ENCODE measurements around the gene TMEM98. TPM values are rescaled to one million over a fixed set of nuclear protein-coding genes. Genes with fewer than 3 reads are reported as not detected.

Gene TMEM98
- total and polyA plus RNA-seq, 9 of the 15 experiments (the other 6 are each of a cell fraction or from before 2014, with no cell fraction given) = 33.5 to 164 (median 84.7) TPM

DNA sequence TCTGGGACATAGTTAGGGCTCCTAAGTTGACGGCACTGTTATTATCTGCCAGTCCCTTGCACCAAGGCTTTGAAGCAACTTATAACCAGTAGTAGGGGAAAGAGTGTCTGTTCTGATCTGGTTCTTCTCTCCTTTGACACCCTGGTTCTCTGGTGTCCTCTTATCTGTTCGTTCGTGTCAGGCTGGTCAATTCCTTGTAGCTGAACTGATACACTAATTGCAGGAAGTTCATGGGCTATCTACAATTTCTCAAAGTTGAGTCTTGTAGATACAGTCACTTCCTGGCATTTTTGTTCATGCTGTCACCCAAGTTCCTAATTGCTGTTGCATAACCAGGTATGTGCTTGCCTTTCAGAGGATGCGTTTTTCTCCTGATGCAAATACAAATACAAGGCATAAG is 33.7 kb upstream of the TMEM98 start:
- Histone ChIP-seq H3K4me1 (replicated peaks in 1 of 2; ENCODE audit: control insufficient read depth in 2 of 2, insufficient read depth in 2 of 2, low read length in 2 of 2) (peaks cover 8 to 55% of the 10 kb centered on the region in 2 experiments), H3K79me2 (ENCODE audit: control insufficient read depth, insufficient read depth, low read length) (no peaks in the 10 kb centered on the region), H3K9me3 (replicated peaks; ENCODE audit: control insufficient read depth, insufficient read depth, low read depth, low read length) (no peaks in the 10 kb centered on the region), H3K27ac (ENCODE audit: extremely low read depth, low read depth, low read length) (peak overlapping the region; percentile 77), H3K36me3 (ENCODE audit: control insufficient read depth, insufficient read depth, low read length) (no peaks in the 10 kb centered on the region), H3K27me3 (ENCODE audit: control insufficient read depth in 2 of 2, insufficient read depth in 2 of 2, low read length in 2 of 2) (no peaks in the 10 kb centered on the region), H2AFZ (ENCODE audit: low read depth, low read length) (peak overlapping the region; percentile 73), H3K9ac (ENCODE audit: insufficient read depth in 1 of 2, low read depth in 2 of 2, low read length in 2 of 2) (peak overlapping the region in 1 of 2 experiments; percentile 46; a peak in 2 of 4 replicates), H3K4me2 (ENCODE audit: insufficient read depth, low read length) (peak overlapping the region; percentile 48), H3K4me3 (no peak overlapping the region), H3K9me1 (ENCODE audit: control insufficient read depth, insufficient read depth, low read length) (no peaks in the 10 kb centered on the region), H4K20me1 (replicated peaks; ENCODE audit: control insufficient read depth, insufficient read depth, low read length) (no peaks in the 10 kb centered on the region)
- DNase-seq (ENCODE audit: extremely low read depth in 1 of 4, low spot score in 3 of 4) = peak in 2 of 4 experiments; percentile 70 to 82
- FAIRE-seq = peak; percentile 77
- ChIA-PET POLR2A (interaction anchor here (1.1 to 1.4 kb wide), 2 partner anchors 10 to 26 kb away, joined by 3 to 6 read pairs; no protein-coding TSS in a partner anchor), CTCF (ENCODE audit: low intra/inter-chr PET ratio) (no interaction called here)
- no TSS peak for BruUV-seq (replicated peaks)
- 6% methylated on average over 4 of the region's 4 CpGs for WGBS (ENCODE audit: insufficient coverage, low coverage, missing lambda C conversion rate)
- in situ Hi-C loops (cut with MboI) (no loop called here), intact Hi-C loops (cut with micrococcal nuclease) (no loop called here)
- ATAC-seq = peak; percentile 39
- TF ChIP-seq TEAD1 (CRISPR knock-in tag; IDR thresholded peaks at IDR 0.05) = peak in 1 of 2 experiments; percentile 38; a peak in 1 of 4 replicates
- TF ChIP-seq, protein P1, sequence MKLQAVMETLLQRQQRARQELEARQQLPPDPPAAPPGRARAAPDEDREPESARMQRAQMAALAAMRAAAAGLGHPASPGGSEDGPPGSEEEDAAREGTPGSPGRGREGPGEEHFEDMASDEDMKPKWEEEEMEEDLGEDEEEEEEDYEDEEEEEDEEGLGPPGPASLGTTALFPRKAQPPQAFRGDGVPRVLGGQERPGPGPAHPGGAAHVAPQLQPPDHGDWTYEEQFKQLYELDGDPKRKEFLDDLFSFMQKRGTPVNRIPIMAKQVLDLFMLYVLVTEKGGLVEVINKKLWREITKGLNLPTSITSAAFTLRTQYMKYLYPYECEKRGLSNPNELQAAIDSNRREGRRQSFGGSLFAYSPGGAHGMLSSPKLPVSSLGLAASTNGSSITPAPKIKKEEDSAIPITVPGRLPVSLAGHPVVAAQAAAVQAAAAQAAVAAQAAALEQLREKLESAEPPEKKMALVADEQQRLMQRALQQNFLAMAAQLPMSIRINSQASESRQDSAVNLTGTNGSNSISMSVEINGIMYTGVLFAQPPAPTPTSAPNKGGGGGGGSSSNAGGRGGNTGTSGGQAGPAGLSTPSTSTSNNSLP (IDR thresholded peaks at IDR 0.05; ENCODE audit: borderline replicate concordance, low read depth, low read length) = no peak
- TF ChIP-seq BDP1 (IDR thresholded peaks at IDR 0.05; ENCODE audit: insufficient read depth, insufficient read length) = no peak
- TF ChIP-seq, protein P2, sequence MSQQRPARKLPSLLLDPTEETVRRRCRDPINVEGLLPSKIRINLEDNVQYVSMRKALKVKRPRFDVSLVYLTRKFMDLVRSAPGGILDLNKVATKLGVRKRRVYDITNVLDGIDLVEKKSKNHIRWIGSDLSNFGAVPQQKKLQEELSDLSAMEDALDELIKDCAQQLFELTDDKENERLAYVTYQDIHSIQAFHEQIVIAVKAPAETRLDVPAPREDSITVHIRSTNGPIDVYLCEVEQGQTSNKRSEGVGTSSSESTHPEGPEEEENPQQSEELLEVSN (IDR thresholded peaks at IDR 0.05; ENCODE audit: borderline replicate concordance in 1 of 2, extremely low read depth in 1 of 2, insufficient read depth in 1 of 2, insufficient read length in 1 of 2, low read depth in 1 of 2, low read length in 1 of 2, poor library complexity in 1 of 2, severe bottlenecking in 1 of 2) = no peak
- TF ChIP-seq ZNF444 (CRISPR knock-in tag; IDR thresholded peaks at IDR 0.05) = no peak
- no peak for TF ChIP-seq CBX8 (IDR thresholded peaks at IDR 0.05; ENCODE audit: borderline replicate concordance, extremely low read depth, low read depth, low read length, poor library complexity, severe bottlenecking)
- no peak for TF ChIP-seq FOXJ2 (tag; IDR thresholded peaks at IDR 0.05)
- TF ChIP-seq GABPA (tag; conservative IDR thresholded peaks at IDR 0.05; ENCODE audit: low read depth) = peak; percentile 57
- TF ChIP-seq CCAR2 (IDR thresholded peaks at IDR 0.05; ENCODE audit: low read depth, low read length) = no peak
- TF ChIP-seq WHSC1 (IDR thresholded peaks at IDR 0.05; ENCODE audit: low read length) = no peak
- TF ChIP-seq, protein P3, sequence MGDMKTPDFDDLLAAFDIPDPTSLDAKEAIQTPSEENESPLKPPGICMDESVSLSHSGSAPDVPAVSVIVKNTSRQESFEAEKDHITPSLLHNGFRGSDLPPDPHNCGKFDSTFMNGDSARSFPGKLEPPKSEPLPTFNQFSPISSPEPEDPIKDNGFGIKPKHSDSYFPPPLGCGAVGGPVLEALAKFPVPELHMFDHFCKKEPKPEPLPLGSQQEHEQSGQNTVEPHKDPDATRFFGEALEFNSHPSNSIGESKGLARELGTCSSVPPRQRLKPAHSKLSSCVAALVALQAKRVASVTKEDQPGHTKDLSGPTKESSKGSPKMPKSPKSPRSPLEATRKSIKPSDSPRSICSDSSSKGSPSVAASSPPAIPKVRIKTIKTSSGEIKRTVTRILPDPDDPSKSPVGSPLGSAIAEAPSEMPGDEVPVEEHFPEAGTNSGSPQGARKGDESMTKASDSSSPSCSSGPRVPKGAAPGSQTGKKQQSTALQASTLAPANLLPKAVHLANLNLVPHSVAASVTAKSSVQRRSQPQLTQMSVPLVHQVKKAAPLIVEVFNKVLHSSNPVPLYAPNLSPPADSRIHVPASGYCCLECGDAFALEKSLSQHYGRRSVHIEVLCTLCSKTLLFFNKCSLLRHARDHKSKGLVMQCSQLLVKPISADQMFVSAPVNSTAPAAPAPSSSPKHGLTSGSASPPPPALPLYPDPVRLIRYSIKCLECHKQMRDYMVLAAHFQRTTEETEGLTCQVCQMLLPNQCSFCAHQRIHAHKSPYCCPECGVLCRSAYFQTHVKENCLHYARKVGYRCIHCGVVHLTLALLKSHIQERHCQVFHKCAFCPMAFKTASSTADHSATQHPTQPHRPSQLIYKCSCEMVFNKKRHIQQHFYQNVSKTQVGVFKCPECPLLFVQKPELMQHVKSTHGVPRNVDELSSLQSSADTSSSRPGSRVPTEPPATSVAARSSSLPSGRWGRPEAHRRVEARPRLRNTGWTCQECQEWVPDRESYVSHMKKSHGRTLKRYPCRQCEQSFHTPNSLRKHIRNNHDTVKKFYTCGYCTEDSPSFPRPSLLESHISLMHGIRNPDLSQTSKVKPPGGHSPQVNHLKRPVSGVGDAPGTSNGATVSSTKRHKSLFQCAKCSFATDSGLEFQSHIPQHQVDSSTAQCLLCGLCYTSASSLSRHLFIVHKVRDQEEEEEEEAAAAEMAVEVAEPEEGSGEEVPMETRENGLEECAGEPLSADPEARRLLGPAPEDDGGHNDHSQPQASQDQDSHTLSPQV (IDR thresholded peaks at IDR 0.05) = peak; percentile 70
- no peak for TF ChIP-seq FOS (IDR thresholded peaks at IDR 0.05; ENCODE audit: extremely low read depth, insufficient read length)
- no peak for TF ChIP-seq ZNF583 (CRISPR knock-in tag; IDR thresholded peaks at IDR 0.05)
- TF ChIP-seq DPF2 (IDR thresholded peaks at IDR 0.05) = peak; percentile 88
- no peak for TF ChIP-seq ESRRB (CRISPR knock-in tag; IDR thresholded peaks at IDR 0.05; ENCODE audit: borderline replicate concordance)
- TF ChIP-seq KLF10 (CRISPR knock-in tag; IDR thresholded peaks at IDR 0.05) = no peak

Data from K562 (cell line).